K562 (cell line): ENCODE data around the gene BAHD1.

Experiments used
- BCL6 ChIP-seq: fragments of 250-450 bp; sonication (Bioruptor Pico); IDR thresholded peaks from 2 replicates; pipeline ENCODE4 v1.4.0; 2020
- CC2D1A ChIP-seq: fragments of 450-650 bp; IDR thresholded peaks from 2 replicates; pipeline ENCODE4 v1.6.1; 2017; ENCODE audit warnings: mild to moderate bottlenecking
- FOXA1 ChIP-seq: fragments of 450-650 bp; IDR thresholded peaks from 2 replicates; pipeline ENCODE4 v1.6.1; 2016; ENCODE audit warnings: mild to moderate bottlenecking, borderline replicate concordance
- GTF2A2 ChIP-seq: IDR thresholded peaks from 2 replicates; pipeline ENCODE4 v1.6.1; 2016; ENCODE audit warnings: mild to moderate bottlenecking, missing genetic modification characterization, missing compliant biosample characterization
- NFE2L1 ChIP-seq: fragments of 450-650 bp; IDR thresholded peaks from 2 replicates; pipeline ENCODE4 v1.6.1; 2016; ENCODE audit warnings: missing genetic modification characterization, low read depth, mild to moderate bottlenecking, missing compliant biosample characterization, moderate library complexity, borderline replicate concordance
- POLR2G ChIP-seq: fragments of 200-400 bp; formaldehyde crosslinking; IDR thresholded peaks from 2 replicates; pipeline ENCODE4 v1.6.1; 2017; ENCODE audit warnings: low read depth, mild to moderate bottlenecking, antibody characterized with exemption, low read length, moderate library complexity
- RAD51 ChIP-seq: fragments of 450-650 bp; IDR thresholded peaks from 2 replicates; pipeline ENCODE4 v1.7.1; 2016; ENCODE audit warnings: low read depth, mild to moderate bottlenecking, borderline replicate concordance
- SMAD1 ChIP-seq: fragments of 150-350 bp; IDR thresholded peaks from 2 replicates; pipeline ENCODE4 v1.6.1; 2014; ENCODE audit warnings: low read length, low read depth; ENCODE audit not compliant: partially characterized antibody
- TAF15 ChIP-seq: fragments of 200-400 bp; formaldehyde crosslinking; IDR thresholded peaks from 2 replicates; pipeline ENCODE4 v1.6.1; 2017; ENCODE audit warnings: mild to moderate bottlenecking, low read depth, low read length, moderate library complexity
- WHSC1 ChIP-seq: IDR thresholded peaks from one replicate; pipeline ENCODE4 v1.6.1; 2012; ENCODE audit warnings: low read length, control low read depth, inconsistent platforms
- ZNF384 ChIP-seq: IDR thresholded peaks from 2 replicates; pipeline ENCODE4 v1.6.1; 2012; ENCODE audit warnings: low read depth, low read length, improper control_type of control experiment
- ZNF589 ChIP-seq: fragments of 200-800 bp; sonication (Bioruptor generic); IDR thresholded peaks from 2 replicates; pipeline ENCODE4 v1.6.1; 2016; ENCODE audit warnings: low read depth, missing genetic modification characterization, missing compliant biosample characterization
- TF ChIP-seq, protein P1 (sequence below): fragments of 450-650 bp; conservative IDR thresholded peaks from 2 replicates; pipeline ENCODE4 v1.6.1; 2016; ENCODE audit warnings: missing genetic modification characterization, low read depth, mild to moderate bottlenecking, control low read depth, missing compliant biosample characterization

DNA sequence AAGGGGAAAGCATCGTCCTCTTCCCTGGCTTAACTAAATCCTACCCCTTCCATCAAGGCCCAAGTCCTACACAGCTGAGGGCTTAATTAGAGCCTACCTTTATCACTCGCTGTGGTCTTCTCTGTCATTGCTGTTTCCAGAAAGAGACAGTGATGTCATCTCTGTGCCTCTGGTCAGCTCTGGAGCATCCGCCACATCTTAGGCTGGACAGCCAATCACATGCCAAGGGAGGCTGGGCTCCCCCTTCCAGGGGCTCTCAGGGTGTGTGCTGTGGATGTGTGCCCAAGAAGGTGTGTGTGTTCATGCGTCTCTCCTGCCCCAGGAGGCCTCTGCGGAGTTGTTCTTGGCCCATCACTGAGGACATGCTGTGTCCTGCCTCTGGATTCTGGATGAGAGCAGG is 72.9 kb downstream of the BAHD1 start:
- TF ChIP-seq WHSC1 (no peak), ZNF384 (no peak), TAF15 (no peak), POLR2G (no peak), ZNF589 (no peak), GTF2A2 (tag) (no peak), FOXA1 (no peak), NFE2L1 (no peak), BCL6 (CRISPR knock-in tag) (no peak), CC2D1A (no peak), SMAD1 (no peak), RAD51 (no peak)
- TF ChIP-seq, protein P1, sequence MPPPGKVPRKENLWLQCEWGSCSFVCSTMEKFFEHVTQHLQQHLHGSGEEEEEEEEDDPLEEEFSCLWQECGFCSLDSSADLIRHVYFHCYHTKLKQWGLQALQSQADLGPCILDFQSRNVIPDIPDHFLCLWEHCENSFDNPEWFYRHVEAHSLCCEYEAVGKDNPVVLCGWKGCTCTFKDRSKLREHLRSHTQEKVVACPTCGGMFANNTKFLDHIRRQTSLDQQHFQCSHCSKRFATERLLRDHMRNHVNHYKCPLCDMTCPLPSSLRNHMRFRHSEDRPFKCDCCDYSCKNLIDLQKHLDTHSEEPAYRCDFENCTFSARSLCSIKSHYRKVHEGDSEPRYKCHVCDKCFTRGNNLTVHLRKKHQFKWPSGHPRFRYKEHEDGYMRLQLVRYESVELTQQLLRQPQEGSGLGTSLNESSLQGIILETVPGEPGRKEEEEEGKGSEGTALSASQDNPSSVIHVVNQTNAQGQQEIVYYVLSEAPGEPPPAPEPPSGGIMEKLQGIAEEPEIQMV (tag) = no peak
